ENCODE measurements around the gene CDH22. TPM values are rescaled to one million over a fixed set of nuclear protein-coding genes. Genes with fewer than 3 reads are reported as not detected.
A peak's percentile ranks its signal among the peaks of the same experiment; 100 is the strongest.

Gene CDH22
- total RNA-seq, 3 donors from 2014 or later (not counting 1 experiment from before 2014, with no cell fraction given): not detected

DNA sequence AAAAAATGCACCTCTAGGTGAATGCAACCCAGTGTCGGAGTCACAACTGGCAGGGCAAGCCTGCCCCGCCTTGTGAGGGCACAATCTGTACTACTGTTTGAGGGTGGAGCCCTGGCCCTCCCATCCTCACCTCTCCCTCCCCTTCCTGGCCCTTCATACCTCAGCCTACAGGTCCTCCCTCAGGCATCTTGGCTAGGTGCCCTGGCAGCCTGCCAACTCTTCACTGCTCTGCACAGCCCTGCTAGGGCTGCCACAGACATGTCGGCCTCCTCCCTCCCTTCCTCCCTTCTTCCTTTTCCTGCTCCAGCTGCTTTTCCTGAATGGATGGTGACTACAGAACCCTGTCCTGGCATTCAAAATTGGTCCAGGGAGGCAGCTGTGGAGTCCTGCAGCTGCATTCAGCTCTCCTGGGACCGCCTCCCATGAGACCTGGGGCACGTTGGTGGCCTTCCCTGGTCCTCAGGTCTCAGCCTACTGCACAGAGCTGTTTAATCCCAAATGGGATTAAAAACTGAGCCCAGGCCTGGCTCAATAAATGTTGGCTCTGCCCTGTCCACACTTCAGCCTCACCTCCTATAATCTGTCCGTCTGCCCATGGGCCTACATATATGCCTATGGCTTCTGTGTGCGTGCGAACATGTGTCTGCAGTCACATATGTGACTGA lies 52.7 kb downstream of the CDH22 start:
- Histone ChIP-seq H3K27ac (ENCODE audit: low read length) (no peak overlapping the region), H3K4me1 (ENCODE audit: control insufficient read depth, insufficient read depth, low read length) (no peaks in the 10 kb centered on the region), H3K27me3 (ENCODE audit: control insufficient read depth, insufficient read depth, low read length) (peaks cover 3% of the 10 kb centered on the region), H3K9me3 (ENCODE audit: control insufficient read depth, insufficient read depth, low read length) (no peaks in the 10 kb centered on the region), H3K36me3 (ENCODE audit: control insufficient read depth, insufficient read depth, low read length) (no peaks in the 10 kb centered on the region), H3K4me3 (ENCODE audit: low read length) (no peak overlapping the region)
- no peaks in the 10 kb centered on the region for H3K9me3 Mint-ChIP-seq
- H3K36me3 Mint-ChIP-seq: no peaks in the 10 kb centered on the region
- H3K27ac Mint-ChIP-seq: no peak overlapping the region
- no peaks in the 10 kb centered on the region for H3K4me1 Mint-ChIP-seq
- no peak for TF ChIP-seq CTCF (IDR thresholded peaks at IDR 0.05)
- DNase-seq (peak in 1 of 2 donors; percentile 33), ATAC-seq (no peak)
- 72% methylated on average over 8 of the region's 8 CpGs for WGBS (ENCODE audit: insufficient coverage)
- peaks cover 32 to 38% of the 10 kb centered on the region in 2 donors for H3K27me3 Mint-ChIP-seq (ENCODE audit: low read depth in 2 of 2)
- no peak overlapping the region for H3K4me3 Mint-ChIP-seq
- intact Hi-C loops (cut with micrococcal nuclease): no loop called here

GRCh38 chr20:46253391-46253790 lies 54.9 kb downstream of the CDH22 start:
- peaks cover 6% of the 10 kb centered on the region for H3K27me3 ChIP-seq (ENCODE audit: control insufficient read depth, insufficient read depth, low read length)
- no peak for TF ChIP-seq CTCF (IDR thresholded peaks at IDR 0.05)
- no peak overlapping the region for H3K27ac ChIP-seq (ENCODE audit: low read length)
- H3K4me1 ChIP-seq (ENCODE audit: control insufficient read depth, insufficient read depth, low read length): no peaks in the 10 kb centered on the region
- no peak for ATAC-seq
- peaks cover 45 to 52% of the 10 kb centered on the region in 2 donors for H3K27me3 Mint-ChIP-seq (ENCODE audit: low read depth in 2 of 2)
- 16% methylated on average over 8 of the region's 8 CpGs for WGBS (ENCODE audit: insufficient coverage)
- H3K27ac Mint-ChIP-seq: no peak overlapping the region
- no peaks in the 10 kb centered on the region for H3K4me1 Mint-ChIP-seq
- H3K9me3 Mint-ChIP-seq: no peaks in the 10 kb centered on the region
- no peak overlapping the region for H3K4me3 ChIP-seq (ENCODE audit: low read length)
- no peak for DNase-seq
- no peaks in the 10 kb centered on the region for H3K36me3 ChIP-seq (ENCODE audit: control insufficient read depth, insufficient read depth, low read length)
- H3K4me3 Mint-ChIP-seq: no peak overlapping the region
- H3K9me3 ChIP-seq (ENCODE audit: control insufficient read depth, insufficient read depth, low read length): no peaks in the 10 kb centered on the region
- intact Hi-C loops (cut with micrococcal nuclease): no loop called here
- no peaks in the 10 kb centered on the region for H3K36me3 Mint-ChIP-seq

- H3K4me1 Mint-ChIP-seq: no peaks in the 10 kb centered on the region
- H3K9me3 Mint-ChIP-seq: no peaks in the 10 kb centered on the region
- H3K27me3 ChIP-seq (ENCODE audit: control insufficient read depth, insufficient read depth, low read length): peaks cover 6% of the 10 kb centered on the region
- 83% methylated on average over 7 of the region's 8 CpGs for WGBS (ENCODE audit: insufficient coverage)
- DNase-seq (no peak), ATAC-seq (no peak)
- H3K9me3 ChIP-seq (ENCODE audit: control insufficient read depth, insufficient read depth, low read length): no peaks in the 10 kb centered on the region
- no peak overlapping the region for H3K4me3 ChIP-seq (ENCODE audit: low read length)
- H3K4me1 ChIP-seq (ENCODE audit: control insufficient read depth, insufficient read depth, low read length): no peaks in the 10 kb centered on the region
- no peak overlapping the region for H3K27ac Mint-ChIP-seq
- no peak for TF ChIP-seq CTCF (IDR thresholded peaks at IDR 0.05)
- intact Hi-C loops (cut with micrococcal nuclease): no loop called here
- H3K27me3 Mint-ChIP-seq (ENCODE audit: low read depth in 2 of 2): peaks cover 50 to 60% of the 10 kb centered on the region in 2 donors
- H3K36me3 Mint-ChIP-seq: no peaks in the 10 kb centered on the region
- H3K27ac ChIP-seq (ENCODE audit: low read length): no peak overlapping the region
- H3K36me3 ChIP-seq (ENCODE audit: control insufficient read depth, insufficient read depth, low read length): no peaks in the 10 kb centered on the region
- no peak overlapping the region for H3K4me3 Mint-ChIP-seq
These were observed 55.8 kb downstream of the CDH22 start for GRCh38 chr20:46252352-46253091.
